DND-41 (cell line): Measurements from ENCODE around the gene NRARP.
"Not testable (repeated sequence)": the region's sequence is repeated elsewhere in the genome, so short reads cannot be mapped to it uniquely, and the experiment has no call there.

Experiments
- ATAC-seq: fragments of 200-7000 bp; cut with Tn5 transposase; 3 replicates; pipeline ENCODE4 v1.9.1; 2021; ENCODE audit warnings: low read depth; ENCODE audit not compliant: insufficient read depth
- DNase-seq: peaks from one replicate; pipeline ENCODE4 v3.0.0-alpha.2; 2020
- H2AFZ ChIP-seq: 2 replicates; pipeline ENCODE4 v1.6.0; 2012; ENCODE audit warnings: low read depth, low read length
- H3K27ac ChIP-seq: 2 replicates; pipeline ENCODE4 v1.5.1; 2012; ENCODE audit warnings: low read length, inconsistent platforms
- H3K27me3 ChIP-seq: fragments of 200-600 bp; sonication (generic); 2 replicates; pipeline ENCODE4 v1.6.0; 2012; ENCODE audit warnings: low read length, mild to moderate bottlenecking, inconsistent platforms; ENCODE audit not compliant: insufficient read depth, poor library complexity
- H3K36me3 ChIP-seq: 2 replicates; pipeline ENCODE4 v1.5.1; 2012; ENCODE audit warnings: low read length, inconsistent platforms; ENCODE audit not compliant: insufficient read depth
- H3K4me1 ChIP-seq: 2 replicates; pipeline ENCODE4 v1.5.1; 2012; ENCODE audit warnings: mild to moderate bottlenecking, low read length; ENCODE audit not compliant: insufficient read depth
- H3K4me2 ChIP-seq: 2 replicates; pipeline ENCODE4 v1.6.0; 2012; ENCODE audit warnings: mild to moderate bottlenecking, moderate library complexity, low read length, inconsistent platforms; ENCODE audit not compliant: insufficient read depth
- H3K4me3 ChIP-seq, 2 experiments: fragments of 200-600 bp in 1 of 2; shearing (Covaris generic) in 1 of 2; 2 replicates each; pipeline ENCODE4 v1.5.1; 2012 to 2016; ENCODE audit warnings: inconsistent platforms in 2 of 2, low read length in 2 of 2, mild to moderate bottlenecking in 2 of 2, low read depth in 1 of 2, moderate library complexity in 1 of 2
- H3K79me2 ChIP-seq: 2 replicates; pipeline ENCODE4 v1.6.0; 2012; ENCODE audit warnings: low read length, inconsistent platforms; ENCODE audit not compliant: insufficient read depth
- H3K9ac ChIP-seq: 2 replicates; pipeline ENCODE4 v1.6.0; 2012; ENCODE audit warnings: low read depth, mild to moderate bottlenecking, inconsistent platforms, low read length, moderate library complexity
- H3K9me3 ChIP-seq: 2 replicates; pipeline ENCODE4 v1.5.1; 2012; ENCODE audit warnings: low read length, moderate library complexity, mild to moderate bottlenecking, inconsistent platforms; ENCODE audit not compliant: insufficient read depth, severe bottlenecking
- H4K20me1 ChIP-seq: 2 replicates; pipeline ENCODE4 v1.6.0; 2012; ENCODE audit warnings: low read length; ENCODE audit not compliant: insufficient read depth
- EZH2 ChIP-seq: IDR thresholded peaks from 3 replicates; pipeline ENCODE4 v1.6.1; 2012; ENCODE audit warnings: borderline replicate concordance, low read depth, mild to moderate bottlenecking, moderate library complexity, low read length, inconsistent platforms; ENCODE audit not compliant: severe bottlenecking
- TF ChIP-seq, protein P1 (sequence below): IDR thresholded peaks from 2 replicates; pipeline ENCODE4 v1.5.1; 2012; ENCODE audit warnings: borderline replicate concordance, low read length, moderate library complexity, mild to moderate bottlenecking; ENCODE audit not compliant: poor library complexity, severe bottlenecking; ENCODE audit errors: extremely low read depth

NRARP gene

GRCh38 chr9:137333016-137333671 lies 31.1 kb upstream of the NRARP start:
- H3K79me2 ChIP-seq, result no peaks in the 10 kb centered on the region
- H3K4me2 ChIP-seq, result no peak overlapping the region
- DNase-seq (no peak), ATAC-seq (no peak)
- no peaks in the 10 kb centered on the region for H3K9me3 ChIP-seq
- H3K36me3 ChIP-seq, result no peaks in the 10 kb centered on the region
- no peaks in the 10 kb centered on the region for H3K27me3 ChIP-seq
- no peak overlapping the region for H2AFZ ChIP-seq
- H3K27ac ChIP-seq, result no peak overlapping the region
- no peak overlapping the region for H3K9ac ChIP-seq
- TF ChIP-seq, protein P1, sequence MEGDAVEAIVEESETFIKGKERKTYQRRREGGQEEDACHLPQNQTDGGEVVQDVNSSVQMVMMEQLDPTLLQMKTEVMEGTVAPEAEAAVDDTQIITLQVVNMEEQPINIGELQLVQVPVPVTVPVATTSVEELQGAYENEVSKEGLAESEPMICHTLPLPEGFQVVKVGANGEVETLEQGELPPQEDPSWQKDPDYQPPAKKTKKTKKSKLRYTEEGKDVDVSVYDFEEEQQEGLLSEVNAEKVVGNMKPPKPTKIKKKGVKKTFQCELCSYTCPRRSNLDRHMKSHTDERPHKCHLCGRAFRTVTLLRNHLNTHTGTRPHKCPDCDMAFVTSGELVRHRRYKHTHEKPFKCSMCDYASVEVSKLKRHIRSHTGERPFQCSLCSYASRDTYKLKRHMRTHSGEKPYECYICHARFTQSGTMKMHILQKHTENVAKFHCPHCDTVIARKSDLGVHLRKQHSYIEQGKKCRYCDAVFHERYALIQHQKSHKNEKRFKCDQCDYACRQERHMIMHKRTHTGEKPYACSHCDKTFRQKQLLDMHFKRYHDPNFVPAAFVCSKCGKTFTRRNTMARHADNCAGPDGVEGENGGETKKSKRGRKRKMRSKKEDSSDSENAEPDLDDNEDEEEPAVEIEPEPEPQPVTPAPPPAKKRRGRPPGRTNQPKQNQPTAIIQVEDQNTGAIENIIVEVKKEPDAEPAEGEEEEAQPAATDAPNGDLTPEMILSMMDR, result no peak
- TF ChIP-seq EZH2, result no peak
- H3K4me1 ChIP-seq, result no peaks in the 10 kb centered on the region
- no peak overlapping the region for H3K4me3 ChIP-seq
- H4K20me1 ChIP-seq, result no peaks in the 10 kb centered on the region

GRCh38 chr9:137331929-137332328 lies 29.9 kb upstream of the NRARP start:
- Histone ChIP-seq H3K9me3 (no peaks in the 10 kb centered on the region), H3K4me2 (no peak overlapping the region), H3K27ac (no peak overlapping the region), H4K20me1 (no peaks in the 10 kb centered on the region), H3K79me2 (no peaks in the 10 kb centered on the region), H2AFZ (no peak overlapping the region), H3K4me1 (no peaks in the 10 kb centered on the region), H3K9ac (no peak overlapping the region), H3K36me3 (no peaks in the 10 kb centered on the region), H3K27me3 (no peaks in the 10 kb centered on the region), H3K4me3 (no peak overlapping the region)
- ATAC-seq (no peak), DNase-seq (no peak)
- no peak for TF ChIP-seq EZH2
- TF ChIP-seq, protein P1, result no peak

DNA sequence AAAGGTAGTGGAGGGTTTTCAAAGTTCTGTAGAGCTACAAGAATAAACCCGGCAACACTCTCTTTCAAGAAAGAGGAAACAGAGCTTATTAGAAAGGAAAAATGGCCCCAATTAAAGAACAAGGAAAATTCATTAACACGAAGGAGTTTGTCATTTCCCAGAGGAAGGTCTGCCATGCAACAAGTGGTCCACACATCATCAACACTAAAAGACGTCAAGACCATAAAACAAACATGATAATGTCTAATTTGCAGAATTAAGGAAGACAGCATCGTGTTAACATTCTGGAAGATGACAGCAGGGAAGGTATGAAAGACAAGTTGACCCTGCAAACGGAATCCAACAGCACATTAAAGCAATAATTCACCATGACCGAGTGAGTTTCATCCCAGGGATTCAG lies 28.6 kb upstream of the NRARP start:
- no peak overlapping the region for H3K27ac ChIP-seq
- DNase-seq (no peak), ATAC-seq (no peak)
- H3K4me3 ChIP-seq, result no peak overlapping the region
- no peaks in the 10 kb centered on the region for H3K27me3 ChIP-seq
- no peaks in the 10 kb centered on the region for H3K4me1 ChIP-seq
- TF ChIP-seq EZH2, result no peak
- TF ChIP-seq, protein P1, result no peak
- no peak overlapping the region for H3K9ac ChIP-seq
- H3K36me3 ChIP-seq, result no peaks in the 10 kb centered on the region
- no peak overlapping the region for H2AFZ ChIP-seq
- no peaks in the 10 kb centered on the region for H3K9me3 ChIP-seq
- H3K79me2 ChIP-seq, result no peaks in the 10 kb centered on the region
- H4K20me1 ChIP-seq, result no peaks in the 10 kb centered on the region
- no peak overlapping the region for H3K4me2 ChIP-seq

GRCh38 chr9:137329590-137329989 lies 27.5 kb upstream of the NRARP start:
- not testable (repeated sequence) for H3K9me3 ChIP-seq, H2AFZ ChIP-seq, H3K4me1 ChIP-seq, ATAC-seq, H3K4me3 ChIP-seq, H3K4me2 ChIP-seq, H3K79me2 ChIP-seq, H3K27ac ChIP-seq, H3K27me3 ChIP-seq, H3K36me3 ChIP-seq, DNase-seq, H3K9ac ChIP-seq, H4K20me1 ChIP-seq

- not testable (repeated sequence) for H3K27me3 ChIP-seq, H3K79me2 ChIP-seq, H3K9me3 ChIP-seq, ATAC-seq, H3K36me3 ChIP-seq, H4K20me1 ChIP-seq, H2AFZ ChIP-seq, H3K4me2 ChIP-seq, H3K4me3 ChIP-seq, DNase-seq, H3K4me1 ChIP-seq, H3K27ac ChIP-seq, H3K9ac ChIP-seq
Observed at GRCh38 chr9:137327641-137328550, 25.8 kb upstream of the NRARP start.
